IPS-18c (cell line): ENCODE results near the gene DHX8.
"Not testable (repeated sequence)": the region's sequence is repeated elsewhere in the genome, so short reads cannot be mapped to it uniquely, and the experiment has no call there.

Experiments
- H3K4me3 ChIP-seq: 2 replicates; pipeline ENCODE4 v1.7.0; 2013; ENCODE audit warnings: low read depth, mild to moderate bottlenecking, low read length, moderate library complexity; ENCODE audit not compliant: insufficient read depth
- H3K9me3 ChIP-seq: one replicate; pipeline ENCODE4 v1.6.1; 2013; ENCODE audit warnings: mild to moderate bottlenecking, low read length, moderate library complexity; ENCODE audit not compliant: control insufficient read depth, insufficient read depth

DHX8 gene

GRCh38 chr17:43456029-43456428 lies 27.7 kb upstream of the DHX8 start:
- Histone ChIP-seq H3K4me3 (no peak overlapping the region), H3K9me3 (no peaks in the 10 kb centered on the region)

- no peaks in the 10 kb centered on the region for H3K9me3 ChIP-seq
- H3K4me3 ChIP-seq = no peak overlapping the region
Measured at GRCh38 chr17:43456661-43457361, 27.0 kb upstream of the DHX8 start.

- Histone ChIP-seq H3K4me3 (no peak overlapping the region), H3K9me3 (no peaks in the 10 kb centered on the region)
Measured at GRCh38 chr17:43457362-43457692, 26.4 kb upstream of the DHX8 start.

GRCh38 chr17:43459878-43460277 lies 23.9 kb upstream of the DHX8 start:
- not testable (repeated sequence) for H3K9me3 ChIP-seq, H3K4me3 ChIP-seq

GRCh38 chr17:43461185-43461584 lies 22.6 kb upstream of the DHX8 start:
- no peaks in the 10 kb centered on the region for H3K9me3 ChIP-seq
- H3K4me3 ChIP-seq = no peak overlapping the region

GRCh38 chr17:43462569-43462968 lies 21.2 kb upstream of the DHX8 start:
- H3K9me3 ChIP-seq = not testable (repeated sequence)

GRCh38 chr17:43463241-43463640 lies 20.5 kb upstream of the DHX8 start:
- H3K9me3 ChIP-seq = no peaks in the 10 kb centered on the region
- no peak overlapping the region for H3K4me3 ChIP-seq

More at GRCh38 chr17:43462569-43462968, 21.2 kb upstream of the DHX8 start:
- H3K4me3 ChIP-seq = not testable (repeated sequence)

GRCh38 chr17:43464046-43464445 lies 19.7 kb upstream of the DHX8 start:
- no peaks in the 10 kb centered on the region for H3K9me3 ChIP-seq

GRCh38 chr17:43465049-43465448 lies 18.7 kb upstream of the DHX8 start:
- no peaks in the 10 kb centered on the region for H3K9me3 ChIP-seq

More at GRCh38 chr17:43464046-43464445, 19.7 kb upstream of the DHX8 start:
- H3K4me3 ChIP-seq = no peak overlapping the region

GRCh38 chr17:43467981-43468581 lies 15.7 kb upstream of the DHX8 start:
- Histone ChIP-seq H3K4me3 (no peak overlapping the region), H3K9me3 (no peaks in the 10 kb centered on the region)

More at GRCh38 chr17:43465049-43465448, 18.7 kb upstream of the DHX8 start:
- H3K4me3 ChIP-seq = no peak overlapping the region

- Histone ChIP-seq H3K4me3 (no peak overlapping the region), H3K9me3 (no peaks in the 10 kb centered on the region)
Measured at GRCh38 chr17:43468691-43469139, 15.1 kb upstream of the DHX8 start.

- Histone ChIP-seq H3K4me3 (no peak overlapping the region), H3K9me3 (no peaks in the 10 kb centered on the region)
Measured at GRCh38 chr17:43469145-43469544, 14.6 kb upstream of the DHX8 start.

- Histone ChIP-seq H3K4me3 (no peak overlapping the region), H3K9me3 (peaks cover 4% of the 10 kb centered on the region)
Measured at GRCh38 chr17:43471585-43472160, 12.1 kb upstream of the DHX8 start.

- H3K4me3 ChIP-seq = no peak overlapping the region
- H3K9me3 ChIP-seq = peaks cover 4% of the 10 kb centered on the region
Measured at GRCh38 chr17:43475494-43476089, 8.2 kb upstream of the DHX8 start.

- H3K4me3 ChIP-seq, H3K9me3 ChIP-seq: not testable (repeated sequence)
Measured at GRCh38 chr17:43476306-43476705, 7.5 kb upstream of the DHX8 start.

- Histone ChIP-seq H3K9me3 (peaks cover 4% of the 10 kb centered on the region), H3K4me3 (no peak overlapping the region)
Measured at GRCh38 chr17:43477832-43478634, 5.7 kb upstream of the DHX8 start.

GRCh38 chr17:43479948-43480347 lies 3.8 kb upstream of the DHX8 start:
- peaks cover 4% of the 10 kb centered on the region for H3K9me3 ChIP-seq
- H3K4me3 ChIP-seq = no peak overlapping the region
